SK-N-MC (cell line): ENCODE results near the gene MSRB1.

Experiments used
- DNase-seq: peaks from one replicate; pipeline ENCODE4 v3.0.0-alpha.2; 2011; ENCODE audit warnings: low read depth, low spot score
- H3K27ac ChIP-seq: fragments of 200-600 bp; sonication (generic); 2 replicates; pipeline ENCODE4 v1.5.1; 2016; ENCODE audit warnings: mixed run types
- H3K36me3 ChIP-seq: fragments of 200-600 bp; sonication (generic); 2 replicates; pipeline ENCODE4 v1.6.1; 2017; ENCODE audit warnings: antibody characterized with exemption, low read length, mixed read lengths; ENCODE audit not compliant: insufficient read depth
- H3K4me3 ChIP-seq: fragments of 200-600 bp; sonication (generic); 2 replicates; pipeline ENCODE4 v1.5.1; 2016
- H3K9ac ChIP-seq: fragments of 200-600 bp; sonication (generic); 2 replicates; pipeline ENCODE4 v1.8.0; 2017; ENCODE audit warnings: mixed run types, mixed read lengths; ENCODE audit not compliant: insufficient read length
- H3K9me3 ChIP-seq: fragments of 200-600 bp; sonication (generic); 2 replicates; pipeline ENCODE4 v1.6.1; 2017; ENCODE audit warnings: low read depth, mild to moderate bottlenecking, antibody characterized with exemption, low read length, moderate library complexity, mixed read lengths
- EZH2 ChIP-seq: fragments of 200-600 bp; sonication (generic); IDR thresholded peaks from one replicate; pipeline ENCODE4 v1.6.1; 2017; ENCODE audit warnings: antibody characterized with exemption
- FOXP2 ChIP-seq: optimal IDR thresholded peaks from 2 replicates; pipeline ENCODE3; 2011; ENCODE audit warnings: mild to moderate bottlenecking, moderate library complexity; ENCODE audit not compliant: insufficient read depth; ENCODE audit errors: extremely low read length, control extremely low read depth
- POLR2AphosphoS5 ChIP-seq: IDR thresholded peaks from 2 replicates; pipeline ENCODE4 v1.6.1; 2012; ENCODE audit warnings: mild to moderate bottlenecking, low read depth, low read length, borderline replicate concordance

MSRB1 gene

GRCh38 chr16:1980770-1981087, 37.7 kb upstream of the MSRB1 start:
- Histone ChIP-seq H3K4me3 (no peak overlapping the region), H3K36me3 (peaks cover 22% of the 10 kb centered on the region; the same call in 1 of the 2 replicates), H3K9me3 (no peaks in the 10 kb centered on the region), H3K27ac (no peak overlapping the region), H3K9ac (no peak overlapping the region)
- no peak for DNase-seq
- TF ChIP-seq POLR2AphosphoS5 (no peak), EZH2 (no peak), FOXP2 (no peak)

- Histone ChIP-seq H3K27ac (no peak overlapping the region), H3K9me3 (no peaks in the 10 kb centered on the region), H3K9ac (no peak overlapping the region), H3K4me3 (no peak overlapping the region), H3K36me3 (peaks cover 28% of the 10 kb centered on the region; the same call in 1 of the 2 replicates)
- TF ChIP-seq EZH2, result no peak
- no peak for TF ChIP-seq FOXP2
- no peak for TF ChIP-seq POLR2AphosphoS5
- no peak for DNase-seq
These were observed 37.2 kb upstream of the MSRB1 start for GRCh38 chr16:1980030-1980769.

GRCh38 chr16:1979271-1980029, 36.5 kb upstream of the MSRB1 start:
- no peak for DNase-seq
- no peak overlapping the region for H3K9ac ChIP-seq
- TF ChIP-seq POLR2AphosphoS5 (no peak), EZH2 (no peak), FOXP2 (no peak)
- no peak overlapping the region for H3K27ac ChIP-seq
- no peaks in the 10 kb centered on the region for H3K9me3 ChIP-seq
- H3K36me3 ChIP-seq, result peaks cover 34% of the 10 kb centered on the region; the same call in 1 of the 2 replicates
- H3K4me3 ChIP-seq, result no peak overlapping the region

GRCh38 chr16:1978476-1979120, 35.6 kb upstream of the MSRB1 start:
- Histone ChIP-seq H3K36me3 (peaks cover 37% of the 10 kb centered on the region; the same call in 1 of the 2 replicates), H3K9ac (no peak overlapping the region), H3K4me3 (no peak overlapping the region), H3K27ac (no peak overlapping the region), H3K9me3 (no peaks in the 10 kb centered on the region)
- TF ChIP-seq POLR2AphosphoS5 (no peak), FOXP2 (no peak), EZH2 (no peak)
- no peak for DNase-seq

- TF ChIP-seq FOXP2 (no peak), POLR2AphosphoS5 (no peak), EZH2 (no peak)
- DNase-seq, result no peak
These were observed 34.9 kb upstream of the MSRB1 start for GRCh38 chr16:1977875-1978268.

GRCh38 chr16:1976951-1977874, 34.2 kb upstream of the MSRB1 start:
- peaks cover 37% of the 10 kb centered on the region; the same call in 1 of the 2 replicates for H3K36me3 ChIP-seq

More at GRCh38 chr16:1977875-1978268, 34.9 kb upstream of the MSRB1 start:
- Histone ChIP-seq H3K4me3 (no peak overlapping the region), H3K27ac (no peak overlapping the region), H3K9ac (no peak overlapping the region), H3K9me3 (no peaks in the 10 kb centered on the region), H3K36me3 (peaks cover 37% of the 10 kb centered on the region; the same call in 1 of the 2 replicates)

GRCh38 chr16:1976216-1976520, 33.2 kb upstream of the MSRB1 start:
- H3K9ac ChIP-seq, result no peak overlapping the region
- TF ChIP-seq POLR2AphosphoS5 (no peak), FOXP2 (no peak), EZH2 (no peak)
- no peak overlapping the region for H3K4me3 ChIP-seq
- H3K9me3 ChIP-seq, result no peaks in the 10 kb centered on the region
- peaks cover 37% of the 10 kb centered on the region; the same call in 1 of the 2 replicates for H3K36me3 ChIP-seq
- no peak overlapping the region for H3K27ac ChIP-seq
- DNase-seq, result no peak

More at GRCh38 chr16:1976951-1977874, 34.2 kb upstream of the MSRB1 start:
- H3K4me3 ChIP-seq, result no peak overlapping the region
- H3K9ac ChIP-seq, result no peak overlapping the region
- TF ChIP-seq EZH2 (no peak), FOXP2 (no peak), POLR2AphosphoS5 (no peak)
- no peak overlapping the region for H3K27ac ChIP-seq
- no peaks in the 10 kb centered on the region for H3K9me3 ChIP-seq
- DNase-seq, result no peak
